ENCODE data around the gene PIK3AP1. TPM values are rescaled to one million over a fixed set of nuclear protein-coding genes. Genes with fewer than 3 reads are reported as not detected.

PIK3AP1 gene, protein sequence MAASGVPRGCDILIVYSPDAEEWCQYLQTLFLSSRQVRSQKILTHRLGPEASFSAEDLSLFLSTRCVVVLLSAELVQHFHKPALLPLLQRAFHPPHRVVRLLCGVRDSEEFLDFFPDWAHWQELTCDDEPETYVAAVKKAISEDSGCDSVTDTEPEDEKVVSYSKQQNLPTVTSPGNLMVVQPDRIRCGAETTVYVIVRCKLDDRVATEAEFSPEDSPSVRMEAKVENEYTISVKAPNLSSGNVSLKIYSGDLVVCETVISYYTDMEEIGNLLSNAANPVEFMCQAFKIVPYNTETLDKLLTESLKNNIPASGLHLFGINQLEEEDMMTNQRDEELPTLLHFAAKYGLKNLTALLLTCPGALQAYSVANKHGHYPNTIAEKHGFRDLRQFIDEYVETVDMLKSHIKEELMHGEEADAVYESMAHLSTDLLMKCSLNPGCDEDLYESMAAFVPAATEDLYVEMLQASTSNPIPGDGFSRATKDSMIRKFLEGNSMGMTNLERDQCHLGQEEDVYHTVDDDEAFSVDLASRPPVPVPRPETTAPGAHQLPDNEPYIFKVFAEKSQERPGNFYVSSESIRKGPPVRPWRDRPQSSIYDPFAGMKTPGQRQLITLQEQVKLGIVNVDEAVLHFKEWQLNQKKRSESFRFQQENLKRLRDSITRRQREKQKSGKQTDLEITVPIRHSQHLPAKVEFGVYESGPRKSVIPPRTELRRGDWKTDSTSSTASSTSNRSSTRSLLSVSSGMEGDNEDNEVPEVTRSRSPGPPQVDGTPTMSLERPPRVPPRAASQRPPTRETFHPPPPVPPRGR
- 1 to 10 TPM; 1.7 to 2.6 TPM for total RNA-seq
- polyA plus RNA-seq, result 1 to 10 TPM; 1.1 to 1.3 TPM

DNA sequence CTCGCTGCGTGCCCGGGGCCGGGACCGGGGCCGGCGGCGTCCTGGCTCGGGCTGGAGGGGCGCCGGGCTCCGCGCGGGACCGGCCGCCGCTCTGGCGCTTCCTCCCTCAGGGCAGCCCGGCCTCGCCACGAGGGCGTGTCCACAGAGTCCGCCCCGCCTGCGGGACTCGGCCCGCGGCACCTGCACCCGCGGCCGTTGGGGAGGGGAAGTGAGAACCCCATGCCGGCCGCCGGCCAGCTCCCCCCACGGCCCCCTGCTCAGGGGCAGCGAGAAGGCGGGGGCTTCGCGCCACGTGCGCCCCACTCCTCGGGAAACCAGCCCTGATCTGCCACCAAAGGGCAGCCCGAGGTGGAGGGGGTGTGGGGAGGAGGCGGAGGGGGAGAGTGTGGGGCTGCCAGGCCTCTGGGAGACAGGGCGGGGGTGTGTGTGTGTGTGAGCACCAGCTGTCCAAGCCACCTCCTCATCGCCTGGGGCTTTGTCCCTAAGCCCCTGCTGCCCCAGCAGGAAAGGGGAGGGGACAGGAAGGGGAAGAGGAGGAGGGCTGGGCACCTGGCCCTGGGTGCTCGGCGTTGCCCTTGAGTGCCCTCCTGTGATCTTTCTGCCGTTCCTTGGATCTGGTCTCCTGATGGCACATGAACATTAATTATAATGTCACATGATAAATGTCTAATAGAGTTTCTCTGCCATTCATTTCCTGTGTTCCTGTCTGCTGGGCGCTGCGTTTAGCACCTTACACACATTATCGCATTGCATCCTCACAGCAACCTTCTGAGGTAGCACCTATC, at the start of gene PIK3AP1:
Gene PIK3AP1, minus strand, starts transcription at position 93 of the 785 bp plus-strand sequence. CDS start 120 bp downstream, outside the sequence.
- peak within 1 kb of the TSS; percentile 13 for H3K27ac ChIP-seq (ENCODE audit: low read depth, low read length)
- H3K27me3 ChIP-seq (ENCODE audit: insufficient read depth, low read length), result no peaks in the 10 kb centered on the region
- intact Hi-C loops (cut with micrococcal nuclease), result loop anchor here (2.0 to 5.0 kb wide), 3 partner anchors 78 to 136 kb away; no protein-coding TSS in a partner anchor
- peaks cover 12 to 20% (median 16%) of the 10 kb centered on the region in 4 donors for H3K4me1 Mint-ChIP-seq
- peaks cover 15% of the 10 kb centered on the region for H3K4me1 ChIP-seq (ENCODE audit: insufficient read depth, low read length)
- peak within 1 kb of the TSS; percentile 89 to 97 (median 93) for H3K4me3 Mint-ChIP-seq
- no peaks in the 10 kb centered on the region for H3K27me3 Mint-ChIP-seq
- H3K36me3 ChIP-seq (ENCODE audit: insufficient read depth, low read length), result no peaks in the 10 kb centered on the region
- H3K36me3 Mint-ChIP-seq, result peaks cover 0 to 2% of the 10 kb centered on the region in 2 donors
- CTCF ChIA-PET (ENCODE audit: partially characterized antibody), result no interaction called here
- peak within 1 kb of the TSS; percentile 44 to 88 (median 80) for H3K27ac Mint-ChIP-seq
- peak; percentile 18 to 42 (median 19) for DNase-seq
- H3K9me3 Mint-ChIP-seq, result no peaks in the 10 kb centered on the region
- H3K9me3 ChIP-seq (ENCODE audit: control insufficient read depth in 1 of 2, low read length in 2 of 2), result no peaks in the 10 kb centered on the region
- POLR2A ChIA-PET (ENCODE audit: partially characterized antibody), result no interaction called here
- peak within 1 kb of the TSS; percentile 40 to 61 for H3K4me3 ChIP-seq (ENCODE audit: low read length in 2 of 2)

DNA sequence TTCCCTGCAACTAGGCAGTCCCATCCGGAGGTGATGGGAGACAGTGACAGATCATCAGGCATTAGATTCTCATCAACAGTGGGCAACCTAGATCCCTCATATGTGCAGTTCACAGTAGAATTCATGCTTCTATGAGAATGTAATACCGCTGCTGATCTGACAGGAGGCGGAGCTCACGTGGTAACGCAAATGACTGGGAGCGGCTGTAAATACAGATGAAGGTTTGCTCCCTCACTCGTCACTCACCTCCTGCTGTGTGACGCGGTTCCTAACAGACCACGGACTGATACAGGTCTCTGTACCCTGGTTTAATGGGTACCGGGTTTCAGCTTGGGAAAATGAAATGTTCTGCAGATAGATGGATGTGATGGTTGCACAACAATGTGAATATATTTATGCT, 47.8 kb upstream of the PIK3AP1 start:
- H3K9me3 ChIP-seq (ENCODE audit: control insufficient read depth in 1 of 2, low read length in 2 of 2), result no peaks in the 10 kb centered on the region
- no peak for DNase-seq
- intact Hi-C loops (cut with micrococcal nuclease), result no loop called here
- H3K4me3 Mint-ChIP-seq, result no peak overlapping the region
- no peaks in the 10 kb centered on the region for H3K4me1 ChIP-seq (ENCODE audit: insufficient read depth, low read length)
- H3K4me1 Mint-ChIP-seq, result peaks cover 0 to 4% (median under 1%) of the 10 kb centered on the region in 4 donors
- no peaks in the 10 kb centered on the region for H3K27me3 ChIP-seq (ENCODE audit: insufficient read depth, low read length)
- peaks cover 0 to under 1% of the 10 kb centered on the region in 2 donors for H3K27me3 Mint-ChIP-seq
- POLR2A ChIA-PET (ENCODE audit: partially characterized antibody), result no interaction called here
- H3K27ac ChIP-seq (ENCODE audit: low read depth, low read length), result no peak overlapping the region
- no peak overlapping the region for H3K27ac Mint-ChIP-seq
- peaks cover 0 to 3% of the 10 kb centered on the region in 2 donors for H3K36me3 Mint-ChIP-seq
- no peak overlapping the region for H3K4me3 ChIP-seq (ENCODE audit: low read length in 2 of 2)
- H3K36me3 ChIP-seq (ENCODE audit: insufficient read depth, low read length), result no peaks in the 10 kb centered on the region
- CTCF ChIA-PET (ENCODE audit: partially characterized antibody), result interaction anchor here (1.9 kb wide), 1 partner anchor 257 kb away, joined by 5 read pairs; no protein-coding TSS in a partner anchor
- H3K9me3 Mint-ChIP-seq, result peaks cover 0 to 16% (median 8%) of the 10 kb centered on the region in 8 donors

DNA sequence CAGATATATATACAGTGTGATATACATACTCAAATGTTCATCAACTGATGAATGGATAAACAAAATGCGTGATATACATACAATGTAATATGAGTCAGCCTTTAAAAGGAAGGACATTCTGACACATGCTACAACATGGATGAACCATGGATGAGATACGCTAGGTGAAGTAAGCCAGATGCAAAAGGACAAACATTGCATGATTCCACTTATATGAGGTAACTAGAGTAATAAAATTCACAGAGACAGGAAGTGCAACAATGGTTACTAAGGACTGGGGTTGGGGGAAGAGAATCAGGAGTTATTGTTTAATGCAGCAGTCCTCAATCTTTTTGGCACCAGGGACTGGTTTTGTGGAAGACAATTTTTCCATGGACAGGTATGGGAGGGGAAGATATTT, 47.3 kb upstream of the PIK3AP1 start:
- Histone ChIP-seq H3K4me3 (ENCODE audit: low read length in 2 of 2) (no peak overlapping the region), H3K36me3 (ENCODE audit: insufficient read depth, low read length) (no peaks in the 10 kb centered on the region), H3K27me3 (ENCODE audit: insufficient read depth, low read length) (no peaks in the 10 kb centered on the region), H3K9me3 (ENCODE audit: control insufficient read depth in 1 of 2, low read length in 2 of 2) (no peaks in the 10 kb centered on the region), H3K4me1 (ENCODE audit: insufficient read depth, low read length) (no peaks in the 10 kb centered on the region), H3K27ac (ENCODE audit: low read depth, low read length) (no peak overlapping the region)
- DNase-seq, result no peak
- peaks cover 0 to 2% of the 10 kb centered on the region in 2 donors for H3K36me3 Mint-ChIP-seq
- H3K4me1 Mint-ChIP-seq, result peaks cover 0 to 4% (median under 1%) of the 10 kb centered on the region in 4 donors
- H3K27ac Mint-ChIP-seq, result no peak overlapping the region
- peaks cover 0 to 1% of the 10 kb centered on the region in 2 donors for H3K27me3 Mint-ChIP-seq
- H3K4me3 Mint-ChIP-seq, result no peak overlapping the region
- ChIA-PET CTCF (ENCODE audit: partially characterized antibody) (interaction anchor here (0.7 to 0.8 kb wide), 2 partner anchors 79 to 310 kb away, joined by 3 read pairs; no protein-coding TSS in a partner anchor), POLR2A (ENCODE audit: partially characterized antibody) (no interaction called here)
- intact Hi-C loops (cut with micrococcal nuclease), result no loop called here
- peaks cover 0 to 14% (median 6%) of the 10 kb centered on the region in 8 donors for H3K9me3 Mint-ChIP-seq

DNA sequence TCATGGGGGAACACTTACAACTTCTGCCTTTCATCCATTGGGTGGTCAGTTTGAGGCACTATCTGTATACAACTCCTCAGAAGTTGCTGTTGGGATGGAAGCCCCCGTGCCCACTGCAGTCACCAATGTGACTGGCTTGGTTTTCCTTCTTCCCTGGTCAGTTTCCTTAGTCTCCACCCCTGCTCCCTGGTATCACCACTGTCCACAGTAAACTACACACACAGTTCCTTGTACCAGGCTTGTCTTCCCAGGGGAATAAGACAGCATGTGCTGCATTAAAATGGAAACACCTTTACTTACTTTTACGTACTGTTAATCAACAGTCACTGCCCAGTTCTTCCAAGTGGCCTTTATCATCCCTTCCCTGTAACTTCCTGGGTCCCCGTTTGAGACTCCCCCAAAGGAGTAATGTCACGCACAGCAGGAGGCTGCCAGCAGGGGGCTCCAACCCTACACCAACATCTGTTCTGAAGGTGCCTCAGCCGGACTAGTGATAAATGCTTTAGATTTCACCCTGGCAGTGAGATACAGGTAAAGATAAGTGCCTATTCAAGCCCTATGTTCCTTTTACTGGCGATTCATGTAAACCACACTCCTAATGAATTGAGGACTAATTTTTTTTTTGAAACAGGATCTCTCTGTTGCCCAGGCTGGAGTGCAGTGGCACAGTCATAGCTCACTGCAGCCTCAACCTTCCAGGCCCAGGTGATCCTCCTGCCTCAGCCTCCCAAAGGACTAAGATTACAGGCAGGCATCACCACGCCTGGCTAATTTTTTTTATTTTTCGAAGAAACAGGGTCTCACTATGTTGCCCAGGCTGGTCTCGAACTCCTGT, 45.3 kb upstream of the PIK3AP1 start:
- peak; percentile 43 to 70 (median 63) for DNase-seq
- Histone ChIP-seq H3K9me3 (ENCODE audit: control insufficient read depth in 1 of 2, low read length in 2 of 2) (no peaks in the 10 kb centered on the region), H3K4me3 (ENCODE audit: low read length in 2 of 2) (no peak overlapping the region), H3K27me3 (ENCODE audit: insufficient read depth, low read length) (no peaks in the 10 kb centered on the region), H3K27ac (ENCODE audit: low read depth, low read length) (no peak overlapping the region), H3K36me3 (ENCODE audit: insufficient read depth, low read length) (no peaks in the 10 kb centered on the region), H3K4me1 (ENCODE audit: insufficient read depth, low read length) (no peaks in the 10 kb centered on the region)
- H3K4me1 Mint-ChIP-seq, result peaks cover 0 to 4% (median under 1%) of the 10 kb centered on the region in 4 donors
- no peak overlapping the region for H3K4me3 Mint-ChIP-seq
- H3K36me3 Mint-ChIP-seq, result no peaks in the 10 kb centered on the region
- intact Hi-C loops (cut with micrococcal nuclease), result loop anchor here (1.0 kb wide), 1 partner anchor 65 kb away; no protein-coding TSS in a partner anchor
- H3K9me3 Mint-ChIP-seq, result peaks cover 0 to 3% (median 0%) of the 10 kb centered on the region in 8 donors
- POLR2A ChIA-PET (ENCODE audit: partially characterized antibody), result no interaction called here
- CTCF ChIA-PET (ENCODE audit: partially characterized antibody), result interaction anchor here (0.7 to 1.1 kb wide), 3 partner anchors 11 to 214 kb away, joined by 3 read pairs; no protein-coding TSS in a partner anchor
- H3K27ac Mint-ChIP-seq, result peak overlapping the region in 2 of 7 donors; percentile 35 to 49
- peaks cover 0 to 1% of the 10 kb centered on the region in 2 donors for H3K27me3 Mint-ChIP-seq

DNA sequence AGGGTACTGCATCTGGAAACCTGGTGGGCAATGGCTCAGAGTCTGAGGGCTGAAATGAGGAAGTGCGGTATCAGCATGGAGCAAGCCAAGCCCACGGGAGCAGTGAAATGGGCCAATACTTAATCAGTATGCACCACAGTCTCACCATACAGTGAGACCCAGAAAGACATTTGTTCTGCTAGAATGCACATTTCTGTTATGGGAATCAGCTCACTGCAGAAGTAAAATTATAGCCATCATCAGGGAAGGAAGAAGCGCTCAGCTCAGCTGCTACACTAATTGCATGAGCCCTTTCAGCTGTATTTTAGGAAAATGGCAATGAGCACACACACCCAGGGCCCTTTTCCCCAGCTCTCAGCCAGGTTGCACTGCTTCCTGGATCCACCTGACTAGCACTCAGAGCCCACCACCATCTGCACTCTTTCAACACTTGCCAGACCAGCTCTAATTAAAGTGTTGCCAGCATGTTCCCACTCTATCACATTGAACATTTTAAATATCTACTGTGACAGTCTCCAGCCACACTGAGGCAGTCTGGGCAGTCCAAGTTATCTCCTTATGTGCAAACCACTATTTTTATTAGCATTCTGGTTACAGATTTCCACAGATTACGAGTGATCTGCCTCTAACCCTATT, 44.2 kb upstream of the PIK3AP1 start:
- POLR2A ChIA-PET (ENCODE audit: partially characterized antibody), result no interaction called here
- intact Hi-C loops (cut with micrococcal nuclease), result loop anchor here (1.0 kb wide), 1 partner anchor 66 kb away; no protein-coding TSS in a partner anchor
- H3K4me3 Mint-ChIP-seq, result no peak overlapping the region

DNA sequence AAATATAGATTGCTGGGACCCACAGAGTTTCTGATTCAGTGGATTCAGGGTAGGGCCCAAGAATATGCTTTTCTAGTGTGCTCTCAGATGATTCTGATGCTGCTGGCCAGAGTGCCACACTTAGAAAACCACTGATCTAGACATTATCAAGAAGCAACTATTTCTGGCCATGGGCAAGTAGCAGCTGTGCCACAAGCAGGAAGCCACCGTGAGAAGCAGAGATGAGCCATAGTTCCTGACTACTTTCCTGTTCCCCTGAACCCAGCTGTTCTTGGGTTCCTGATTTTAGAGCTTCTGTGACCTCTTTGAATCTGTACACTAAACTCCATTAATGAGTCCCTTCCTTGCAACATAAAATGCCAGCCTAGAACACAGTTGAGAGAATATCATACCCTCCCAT, 38.1 kb upstream of the PIK3AP1 start:
- intact Hi-C loops (cut with micrococcal nuclease), result no loop called here
- ChIA-PET CTCF (ENCODE audit: partially characterized antibody) (interaction anchor here (1.1 kb wide), 1 partner anchor 9 kb away, joined by 3 read pairs; no protein-coding TSS in a partner anchor), POLR2A (ENCODE audit: partially characterized antibody) (no interaction called here)
- H3K27ac Mint-ChIP-seq, result peak overlapping the region in 1 of 7 donors; percentile 11
- H3K27ac ChIP-seq (ENCODE audit: low read depth, low read length), result no peak overlapping the region
- H3K9me3 ChIP-seq (ENCODE audit: control insufficient read depth in 1 of 2, low read length in 2 of 2), result no peaks in the 10 kb centered on the region
- H3K27me3 Mint-ChIP-seq, result peaks cover 2 to 3% of the 10 kb centered on the region in 2 donors
- no peaks in the 10 kb centered on the region for H3K9me3 Mint-ChIP-seq
- H3K27me3 ChIP-seq (ENCODE audit: insufficient read depth, low read length), result no peaks in the 10 kb centered on the region
- no peaks in the 10 kb centered on the region for H3K4me1 Mint-ChIP-seq
- DNase-seq, result no peak
- no peaks in the 10 kb centered on the region for H3K36me3 ChIP-seq (ENCODE audit: insufficient read depth, low read length)
- no peaks in the 10 kb centered on the region for H3K36me3 Mint-ChIP-seq
- no peak overlapping the region for H3K4me3 Mint-ChIP-seq
- H3K4me1 ChIP-seq (ENCODE audit: insufficient read depth, low read length), result no peaks in the 10 kb centered on the region
- H3K4me3 ChIP-seq (ENCODE audit: low read length in 2 of 2), result no peak overlapping the region

More for the DNA sequence above, 44.2 kb upstream of the PIK3AP1 start:
- H3K36me3 ChIP-seq (ENCODE audit: insufficient read depth, low read length), result no peaks in the 10 kb centered on the region
- Mint-ChIP-seq H3K4me1 (peaks cover 0 to 4% (median under 1%) of the 10 kb centered on the region in 4 donors), H3K36me3 (no peaks in the 10 kb centered on the region), H3K27ac (peak overlapping the region in 1 of 7 donors; percentile 29), H3K9me3 (no peaks in the 10 kb centered on the region), H3K27me3 (peaks cover 0 to 1% of the 10 kb centered on the region in 2 donors)
- H3K9me3 ChIP-seq (ENCODE audit: control insufficient read depth in 1 of 2, low read length in 2 of 2), result no peaks in the 10 kb centered on the region
- DNase-seq, result no peak
- no peak overlapping the region for H3K27ac ChIP-seq (ENCODE audit: low read depth, low read length)
- H3K4me1 ChIP-seq (ENCODE audit: insufficient read depth, low read length), result no peaks in the 10 kb centered on the region
- H3K27me3 ChIP-seq (ENCODE audit: insufficient read depth, low read length), result no peaks in the 10 kb centered on the region
- no peak overlapping the region for H3K4me3 ChIP-seq (ENCODE audit: low read length in 2 of 2)
- CTCF ChIA-PET (ENCODE audit: partially characterized antibody), result interaction anchor here (0.7 to 2.6 kb wide), 10 partner anchors 10 to 446 kb away, joined by 3 to 14 read pairs (median 4); no protein-coding TSS in a partner anchor
